Right cardiac atrium (tissue), 5 donors: ENCODE data around the gene SIK3. TPM values are rescaled to one million over a fixed set of nuclear protein-coding genes. Genes with fewer than 3 reads are reported as not detected.
"Not testable (repeated sequence)": the region's sequence is repeated elsewhere in the genome, so short reads cannot be mapped to it uniquely, and the experiment has no call there.

Source experiments
- ATAC-seq, 2 donors: fragments of 200-7000 bp; cut with Tn5 transposase; one replicate each; pipeline versions ENCODE4 v1.8.0 to v1.9.1; 2020; ENCODE audit warnings: moderate library complexity in 2 of 2, mild to moderate bottlenecking in 1 of 2
- DNase-seq, 3 donors: peaks; one replicate each; pipeline ENCODE4 v3.0.0-alpha.2; 2020
- H3K27ac ChIP-seq: one replicate; pipeline ENCODE4 v1.5.1; 2013; ENCODE audit warnings: mild to moderate bottlenecking, low read length, control low read depth, moderate library complexity
- H3K27me3 ChIP-seq: one replicate; pipeline ENCODE4 v1.6.1; 2013; ENCODE audit not compliant: control insufficient read depth, insufficient read depth
- H3K4me1 ChIP-seq: one replicate; pipeline ENCODE4 v1.6.1; 2013; ENCODE audit warnings: low read length; ENCODE audit not compliant: control insufficient read depth, insufficient read depth
- H3K4me3 ChIP-seq: one replicate; pipeline ENCODE4 v1.5.1; 2013; ENCODE audit warnings: low read length, control low read depth
- H3K9me3 ChIP-seq: one replicate; pipeline ENCODE4 v1.6.1; 2013; ENCODE audit warnings: low read length; ENCODE audit not compliant: control insufficient read depth
- WGBS: extraction: QIAGEN DNeasy Blood & Tissue Kit; methylation state at CpG from one replicate; pipeline ENCODE4 v1.1.7; 2013; 5-methylcytosine and 5-hydroxymethylcytosine counted together
- intact Hi-C, 4 donors: fragments of 100-400 bp; cut with DNase I; formaldehyde crosslinking; loops; one replicate each; pipeline versions ENCODE4 v1.11.0 to v1.14.0; 2022 to 2023
- polyA plus RNA-seq: library from polyadenylated mRNA; stranded (reverse); fragments of 200-250 nt; gene quantifications from one replicate; pipeline ENCODE4 v1.2.3, GENCODE V29; 2013
- total RNA-seq, 4 donors: library from RNA; stranded (reverse); fragmentation: NEBNext Ultra II Directional; extraction: Animal tissue kit (Norgen Biotek cat#: 25700); gene quantifications; one replicate each; pipeline ENCODE4 v1.2.1, GENCODE V29; 2021
- donor health status: healthy with polysubstance abuse.
- donor health status: DM: no; HTN: yes; CAD: no.
- donor health status: DM: no; HTN: no; CAD: no.
- donor health status: DM: no; HTN: yes; CAD: no; lungs with severe emphysema.
- donor health status: DM: yes; HTN: yes; CAD: no.

SIK3 gene
- total and polyA plus RNA-seq, 5 donors: 13.4 to 46.6 (median 34.6) TPM

- Histone ChIP-seq H3K9me3 (no peaks in the 10 kb centered on the region), H3K27me3 (no peaks in the 10 kb centered on the region), H3K4me1 (peaks cover 3% of the 10 kb centered on the region), H3K4me3 (no peak overlapping the region), H3K27ac (peak overlapping the region; percentile 42)
- DNase-seq (peak; percentile 93 to 99 (median 97)), ATAC-seq (peak; percentile 87 to 88)
- intact Hi-C loops: loop anchor here in 3 of 4 donors (5.0 kb wide), 1 partner anchor 44 kb away; the partner anchor contains the start of gene APOA5 (in 3 of the 3)
- WGBS: 11% methylated on average over 57 of the region's 57 CpGs
Measured at GRCh38 chr11:116835791-116836631, 262.2 kb downstream of the SIK3 start.

GRCh38 chr11:116835042-116835772, 263.0 kb downstream of the SIK3 start:
- ATAC-seq (peak; percentile 4 to 82), DNase-seq (peak in 1 of 3 donors; percentile 66)
- Histone ChIP-seq H3K27me3 (no peaks in the 10 kb centered on the region), H3K4me1 (peaks cover 3% of the 10 kb centered on the region), H3K4me3 (no peak overlapping the region), H3K9me3 (no peaks in the 10 kb centered on the region), H3K27ac (peak overlapping the region; percentile 42)
- intact Hi-C loops: loop anchor here in 3 of 4 donors (5.0 kb wide), 1 partner anchor 43 kb away; the partner anchor contains the start of gene APOA5 (in 3 of the 3)
- WGBS: 38% methylated on average over 28 of the region's 28 CpGs

- not testable (repeated sequence) for H3K27ac ChIP-seq
- intact Hi-C loops: loop anchor here in 3 of 4 donors (5.0 kb wide), 1 partner anchor 42 kb away; the partner anchor contains the start of gene APOA5 (in 3 of the 3)
Measured at GRCh38 chr11:116834535-116835041, 263.6 kb downstream of the SIK3 start.

GRCh38 chr11:116833816-116834534, 264.3 kb downstream of the SIK3 start:
- Histone ChIP-seq H3K9me3 (no peaks in the 10 kb centered on the region), H3K27ac (no peak overlapping the region), H3K4me3 (no peak overlapping the region), H3K27me3 (no peaks in the 10 kb centered on the region), H3K4me1 (peaks cover 3% of the 10 kb centered on the region)
- DNase-seq: peak in 1 of 3 donors; percentile 54
- intact Hi-C loops: no loop called here
- ATAC-seq: no peak
- 91% methylated on average over 14 of the region's 14 CpGs for WGBS

More at GRCh38 chr11:116834535-116835041, 263.6 kb downstream of the SIK3 start:
- 77% methylated on average over 13 of the region's 13 CpGs for WGBS
- not testable (repeated sequence) for H3K27me3 ChIP-seq, H3K4me3 ChIP-seq, H3K4me1 ChIP-seq, ATAC-seq, DNase-seq, H3K9me3 ChIP-seq

- DNase-seq (no peak), ATAC-seq (no peak)
- Histone ChIP-seq H3K4me3 (no peak overlapping the region), H3K27me3 (no peaks in the 10 kb centered on the region), H3K4me1 (peaks cover 3% of the 10 kb centered on the region), H3K27ac (no peak overlapping the region), H3K9me3 (no peaks in the 10 kb centered on the region)
- WGBS: 92% methylated on average over 10 of the region's 10 CpGs
- intact Hi-C loops: no loop called here
Measured at GRCh38 chr11:116833491-116833815, 264.8 kb downstream of the SIK3 start.

DNA sequence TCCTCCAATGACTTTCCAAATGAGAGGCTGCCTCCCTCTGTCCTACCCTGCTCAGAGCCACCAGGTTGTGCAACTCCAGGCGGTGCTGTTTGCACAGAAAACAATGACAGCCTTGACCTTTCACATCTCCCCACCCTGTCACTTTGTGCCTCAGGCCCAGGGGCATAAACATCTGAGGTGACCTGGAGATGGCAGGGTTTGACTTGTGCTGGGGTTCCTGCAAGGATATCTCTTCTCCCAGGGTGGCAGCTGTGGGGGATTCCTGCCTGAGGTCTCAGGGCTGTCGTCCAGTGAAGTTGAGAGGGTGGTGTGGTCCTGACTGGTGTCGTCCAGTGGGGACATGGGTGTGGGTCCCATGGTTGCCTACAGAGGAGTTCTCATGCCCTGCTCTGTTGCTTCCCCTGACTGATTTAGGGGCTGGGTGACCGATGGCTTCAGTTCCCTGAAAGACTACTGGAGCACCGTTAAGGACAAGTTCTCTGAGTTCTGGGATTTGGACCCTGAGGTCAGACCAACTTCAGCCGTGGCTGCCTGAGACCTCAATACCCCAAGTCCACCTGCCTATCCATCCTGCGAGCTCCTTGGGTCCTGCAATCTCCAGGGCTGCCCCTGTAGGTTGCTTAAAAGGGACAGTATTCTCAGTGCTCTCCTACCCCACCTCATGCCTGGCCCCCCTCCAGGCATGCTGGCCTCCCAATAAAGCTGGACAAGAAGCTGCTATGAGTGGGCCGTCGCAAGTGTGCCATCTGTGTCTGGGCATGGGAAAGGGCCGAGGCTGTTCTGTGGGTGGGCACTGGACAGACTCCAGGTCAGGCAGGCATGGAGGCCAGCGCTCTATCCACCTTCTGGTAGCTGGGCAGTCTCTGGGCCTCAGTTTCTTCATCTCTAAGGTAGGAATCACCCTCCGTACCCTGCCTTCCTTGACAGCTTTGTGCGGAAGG, 265.6 kb downstream of the SIK3 start:
- 77% methylated on average over 13 of the region's 13 CpGs for WGBS
- H3K27me3 ChIP-seq: no peaks in the 10 kb centered on the region
- no peak overlapping the region for H3K27ac ChIP-seq
- H3K4me1 ChIP-seq: peaks cover 3% of the 10 kb centered on the region
- ATAC-seq (no peak), DNase-seq (peak in 1 of 3 donors; percentile 39)
- H3K9me3 ChIP-seq: no peaks in the 10 kb centered on the region
- intact Hi-C loops: no loop called here
- no peak overlapping the region for H3K4me3 ChIP-seq

GRCh38 chr11:116831790-116832349, 266.4 kb downstream of the SIK3 start:
- intact Hi-C loops: no loop called here
- WGBS: 95% methylated on average over 7 of the region's 7 CpGs
- ATAC-seq: no peak

GRCh38 chr11:116830184-116830912, 267.9 kb downstream of the SIK3 start:
- Histone ChIP-seq H3K9me3 (no peaks in the 10 kb centered on the region), H3K27ac (no peak overlapping the region), H3K4me3 (no peak overlapping the region), H3K27me3 (no peaks in the 10 kb centered on the region), H3K4me1 (no peaks in the 10 kb centered on the region)
- DNase-seq: peak in 1 of 3 donors; percentile 36
- intact Hi-C loops: no loop called here
- no peak for ATAC-seq
- WGBS: 97% methylated on average over 17 of the region's 17 CpGs

More at GRCh38 chr11:116831790-116832349, 266.4 kb downstream of the SIK3 start:
- Histone ChIP-seq H3K27ac (no peak overlapping the region), H3K27me3 (no peaks in the 10 kb centered on the region), H3K9me3 (no peaks in the 10 kb centered on the region), H3K4me1 (no peaks in the 10 kb centered on the region), H3K4me3 (no peak overlapping the region)
- no peak for DNase-seq

DNA sequence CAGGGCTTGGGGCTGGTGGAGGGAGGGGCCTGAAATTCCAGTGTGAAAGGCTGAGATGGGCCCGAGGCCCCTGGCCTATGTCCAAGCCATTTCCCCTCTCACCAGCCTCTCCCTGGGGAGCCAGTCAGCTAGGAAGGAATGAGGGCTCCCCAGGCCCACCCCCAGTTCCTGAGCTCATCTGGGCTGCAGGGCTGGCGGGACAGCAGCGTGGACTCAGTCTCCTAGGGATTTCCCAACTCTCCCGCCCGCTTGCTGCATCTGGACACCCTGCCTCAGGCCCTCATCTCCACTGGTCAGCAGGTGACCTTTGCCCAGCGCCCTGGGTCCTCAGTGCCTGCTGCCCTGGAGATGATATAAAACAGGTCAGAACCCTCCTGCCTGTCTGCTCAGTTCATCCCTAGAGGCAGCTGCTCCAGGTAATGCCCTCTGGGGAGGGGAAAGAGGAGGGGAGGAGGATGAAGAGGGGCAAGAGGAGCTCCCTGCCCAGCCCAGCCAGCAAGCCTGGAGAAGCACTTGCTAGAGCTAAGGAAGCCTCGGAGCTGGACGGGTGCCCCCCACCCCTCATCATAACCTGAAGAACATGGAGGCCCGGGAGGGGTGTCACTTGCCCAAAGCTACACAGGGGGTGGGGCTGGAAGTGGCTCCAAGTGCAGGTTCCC, 268.6 kb downstream of the SIK3 start, which contains the start of gene APOC3:
APOC3 (plus strand) TSS at position 383 of the 659 bp plus-strand sequence. CDS start 676 bp downstream, outside the sequence.
- ATAC-seq (no peak), DNase-seq (no peak)
- no peaks in the 10 kb centered on the region for H3K27me3 ChIP-seq
- no peak within 1 kb of the TSS for H3K4me3 ChIP-seq
- H3K27ac ChIP-seq: no peak within 1 kb of the TSS
- WGBS: 73% methylated on average over 9 of the region's 9 CpGs
- no peaks in the 10 kb centered on the region for H3K9me3 ChIP-seq
- no peaks in the 10 kb centered on the region for H3K4me1 ChIP-seq
- intact Hi-C loops: no loop called here
